Panc1 (cell line): ENCODE results near the gene NYAP2.

Experiments
- CTCF ChIP-seq: fragments of 450-650 bp; IDR thresholded peaks from 2 replicates; pipeline ENCODE4 v1.5.1; 2017; ENCODE audit warnings: mild to moderate bottlenecking
- POLR2AphosphoS5 ChIP-seq: IDR thresholded peaks from 2 replicates; pipeline ENCODE4 v1.6.1; 2012; ENCODE audit warnings: mild to moderate bottlenecking, low read depth, low read length, moderate library complexity
- SIN3A ChIP-seq: IDR thresholded peaks from 2 replicates; pipeline ENCODE4 v1.6.1; 2012; ENCODE audit warnings: low read depth, mild to moderate bottlenecking, low read length, moderate library complexity, borderline replicate concordance; ENCODE audit not compliant: insufficient read depth
- TCF7L2 ChIP-seq: IDR thresholded peaks from 2 replicates; pipeline ENCODE4 v1.6.1; 2011; ENCODE audit warnings: mild to moderate bottlenecking, low read depth, low read length, inconsistent platforms

- TF ChIP-seq CTCF (no peak), POLR2AphosphoS5 (no peak), TCF7L2 (no peak), SIN3A (no peak)
Measured at GRCh38 chr2:225650041-225650440, 250.5 kb downstream of the NYAP2 start.
